Ishikawa (cell line): ENCODE results near the gene MEST.

Experiments
- CEBPB ChIP-seq: IDR thresholded peaks from 2 replicates; pipeline ENCODE4 v1.6.1; 2012
- CREB1 ChIP-seq: IDR thresholded peaks from 2 replicates; pipeline ENCODE4 v1.6.1; 2012; ENCODE audit warnings: low read depth
- EGR1 ChIP-seq: IDR thresholded peaks from 2 replicates; pipeline ENCODE4 v1.6.1; 2012
- EP300 ChIP-seq: IDR thresholded peaks from 2 replicates; pipeline ENCODE4 v1.6.1; 2012; ENCODE audit warnings: borderline replicate concordance
- FOXM1 ChIP-seq: IDR thresholded peaks from 2 replicates; pipeline ENCODE4 v1.6.1; 2012; ENCODE audit warnings: low read depth, borderline replicate concordance
- NFIC ChIP-seq: IDR thresholded peaks from 2 replicates; pipeline ENCODE4 v1.6.1; 2012
- RAD21 ChIP-seq: IDR thresholded peaks from 2 replicates; pipeline ENCODE4 v1.6.1; 2012; ENCODE audit warnings: low read depth
- REST ChIP-seq: IDR thresholded peaks from 2 replicates; pipeline ENCODE4 v1.6.1; 2012; ENCODE audit warnings: low read depth, mild to moderate bottlenecking
- TAF1 ChIP-seq: IDR thresholded peaks from 2 replicates; pipeline ENCODE4 v1.6.1; 2012; ENCODE audit warnings: low read depth, mild to moderate bottlenecking
- TCF12 ChIP-seq: IDR thresholded peaks from 2 replicates; pipeline ENCODE4 v1.6.1; 2012; ENCODE audit warnings: low read depth
- TEAD4 ChIP-seq: IDR thresholded peaks from 2 replicates; pipeline ENCODE4 v1.6.1; 2012
- USF1 ChIP-seq: IDR thresholded peaks from 2 replicates; pipeline ENCODE4 v1.6.1; 2012
- YY1 ChIP-seq: IDR thresholded peaks from 2 replicates; pipeline ENCODE4 v1.6.1; 2012; ENCODE audit warnings: low read depth
- ZBTB7A ChIP-seq: IDR thresholded peaks from 2 replicates; pipeline ENCODE4 v1.6.1; 2012; ENCODE audit warnings: low read depth
- TF ChIP-seq, protein P1 (sequence below): IDR thresholded peaks from 2 replicates; pipeline ENCODE4 v1.6.1; 2012

MEST gene

DNA sequence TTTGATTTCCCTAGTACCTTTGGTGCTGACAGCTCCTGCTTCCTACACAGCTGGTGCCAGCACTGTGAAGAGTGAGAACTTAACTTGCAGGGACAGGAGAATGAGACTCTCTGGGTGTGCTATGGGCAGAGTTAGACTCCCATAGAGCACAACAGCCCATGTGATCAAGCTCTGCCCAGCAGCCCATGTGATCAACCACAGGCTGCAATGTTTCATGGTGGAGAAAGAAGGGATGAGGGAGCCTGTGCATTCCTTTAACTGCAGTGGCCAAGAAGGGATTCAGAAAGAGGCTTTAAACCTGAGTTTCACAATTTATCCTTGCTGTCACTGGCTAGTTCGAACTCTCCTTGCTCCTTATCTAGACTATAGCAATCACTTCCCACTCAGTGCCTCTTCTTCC is 10.0 kb upstream of the MEST start:
- TF ChIP-seq USF1 (peak; percentile 38; the same call in 1 of the 2 replicates), TEAD4 (no peak)

DNA sequence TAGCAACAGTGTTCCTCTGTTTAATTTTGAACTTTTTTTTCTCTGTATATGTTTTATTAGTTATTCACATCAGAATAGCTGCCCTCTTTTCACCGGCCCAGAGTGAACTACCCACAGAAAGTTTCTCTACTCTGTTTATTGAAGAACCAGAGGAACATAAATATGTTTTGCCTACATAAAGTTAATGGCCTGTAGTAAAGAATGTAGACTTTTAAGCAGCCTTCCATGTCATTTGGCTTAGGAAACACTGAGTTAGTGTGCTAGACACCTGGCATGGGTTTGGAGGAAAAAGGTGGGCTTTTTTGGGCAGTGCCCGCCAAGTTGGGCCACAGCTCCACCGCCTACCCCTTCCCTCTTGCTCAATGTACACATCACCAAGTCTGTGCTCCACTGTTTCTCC is 8.9 kb upstream of the MEST start:
- TF ChIP-seq TAF1, result no peak
- no peak for TF ChIP-seq RAD21
- TF ChIP-seq YY1, result no peak
- TF ChIP-seq CEBPB, result no peak
- no peak for TF ChIP-seq TCF12
- TF ChIP-seq ZBTB7A, result no peak
- TF ChIP-seq REST, result no peak
- TF ChIP-seq, protein P1, sequence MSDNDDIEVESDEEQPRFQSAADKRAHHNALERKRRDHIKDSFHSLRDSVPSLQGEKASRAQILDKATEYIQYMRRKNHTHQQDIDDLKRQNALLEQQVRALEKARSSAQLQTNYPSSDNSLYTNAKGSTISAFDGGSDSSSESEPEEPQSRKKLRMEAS, result no peak

- no peak for TF ChIP-seq EP300
- TF ChIP-seq CEBPB, result peak; percentile 95
These were observed 6.2 kb upstream of the MEST start for GRCh38 chr7:130485734-130486113.

DNA sequence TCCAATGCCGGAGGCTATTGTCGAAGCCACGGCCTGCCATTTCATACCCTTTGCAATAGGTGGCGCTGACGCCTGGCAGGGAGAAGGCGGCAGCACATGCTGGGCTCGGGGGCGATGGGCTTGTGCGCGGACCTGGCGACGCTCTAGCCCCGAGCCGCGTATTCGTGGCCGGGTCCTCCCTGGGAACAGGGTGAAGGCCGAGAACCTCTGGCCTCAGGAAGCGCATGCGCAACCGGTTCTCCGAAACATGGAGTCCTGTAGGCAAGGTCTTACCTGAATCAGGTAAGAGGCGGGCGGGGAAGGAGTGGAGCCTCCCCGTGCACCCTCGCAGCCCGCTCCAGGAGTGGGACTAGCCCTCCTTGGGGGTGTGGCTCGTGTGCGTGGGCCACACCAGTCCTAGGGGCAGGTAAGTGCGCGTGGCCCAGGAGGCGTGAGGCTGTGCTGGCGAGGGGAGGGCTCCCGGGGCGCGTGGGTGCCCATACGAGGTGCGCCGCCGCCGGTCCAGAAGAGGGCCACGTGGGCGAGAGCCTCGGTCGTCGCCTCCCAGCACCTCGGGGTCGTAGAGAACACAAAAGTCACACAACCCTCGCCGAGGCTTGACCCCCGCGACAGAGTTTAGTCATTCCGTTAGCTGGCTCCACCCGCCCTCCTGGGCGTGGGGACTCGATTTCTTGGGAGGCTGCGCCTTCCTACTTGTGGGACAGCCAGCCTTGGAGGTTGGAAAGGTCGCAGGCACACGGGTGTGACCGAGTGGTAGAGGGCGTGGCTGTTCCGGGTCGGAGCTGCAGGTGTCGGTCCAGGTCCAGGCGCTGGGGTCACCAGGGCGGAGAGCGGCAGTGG is 5.6 kb upstream of the MEST start:
- peak; percentile 34; the same call in 1 of the 2 replicates for TF ChIP-seq NFIC
- TF ChIP-seq EP300, result 0 out of 2 replicates have a peak, but pooled peaks have one; percentile 26
- TF ChIP-seq EGR1, result peak; percentile 59
- no peak for TF ChIP-seq CEBPB
- TF ChIP-seq USF1, result peak; percentile 68
- no peak for TF ChIP-seq CREB1
- TF ChIP-seq YY1, result peak; percentile 86
- TF ChIP-seq REST, result no peak
- TF ChIP-seq, protein P1, result peak; percentile 96
- peak; percentile 87 for TF ChIP-seq TAF1
- 0 out of 2 replicates have a peak, but pooled peaks have one; percentile 27 for TF ChIP-seq ZBTB7A
- no peak for TF ChIP-seq FOXM1
- TF ChIP-seq RAD21, result peak; percentile 58
- peak; percentile 67 for TF ChIP-seq TCF12
- peak; percentile 38; the same call in 1 of the 2 replicates for TF ChIP-seq TEAD4

DNA sequence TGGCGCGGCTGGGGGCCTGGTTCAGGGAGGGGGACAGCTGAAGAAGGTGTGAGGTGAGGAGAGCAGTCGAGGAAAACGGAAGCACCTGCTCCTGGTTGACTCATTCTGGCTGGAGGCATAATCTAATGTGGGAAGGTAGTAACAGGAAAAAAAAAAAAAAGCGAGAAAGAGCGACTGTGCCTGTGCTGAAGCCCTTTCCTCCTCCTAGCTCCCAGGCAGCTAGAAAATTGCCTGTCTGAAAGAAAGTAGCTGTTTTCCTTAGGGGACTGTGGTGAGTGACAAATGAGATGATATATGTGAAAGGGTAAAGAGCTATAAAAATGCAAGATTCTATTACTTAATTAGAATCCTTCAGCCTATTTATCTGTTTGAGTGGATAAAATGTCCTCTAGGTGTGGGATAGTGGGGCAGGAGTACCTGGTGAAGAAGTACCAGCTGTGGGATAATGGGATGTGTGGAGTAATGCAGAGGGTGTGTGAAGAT is 4.9 kb upstream of the MEST start:
- no peak for TF ChIP-seq EP300
- TF ChIP-seq, protein P1, result no peak
- no peak for TF ChIP-seq YY1
- TF ChIP-seq USF1, result no peak
- TF ChIP-seq TEAD4, result no peak
- no peak for TF ChIP-seq CEBPB
- TF ChIP-seq RAD21, result no peak
- TF ChIP-seq EGR1, result no peak
- TF ChIP-seq TCF12, result no peak
- no peak for TF ChIP-seq ZBTB7A
